GM12873 (cell line): ENCODE results near the gene RPH3AL.

ENCODE experiments used
- TF ChIP-seq, protein P1 (sequence below): IDR thresholded peaks from 2 replicates; pipeline ENCODE4 v1.5.1; 2012; ENCODE audit warnings: low read depth, mild to moderate bottlenecking, moderate library complexity, low read length, control low read depth; ENCODE audit not compliant: insufficient read depth; ENCODE audit errors: missing control alignments

Gene RPH3AL

DNA sequence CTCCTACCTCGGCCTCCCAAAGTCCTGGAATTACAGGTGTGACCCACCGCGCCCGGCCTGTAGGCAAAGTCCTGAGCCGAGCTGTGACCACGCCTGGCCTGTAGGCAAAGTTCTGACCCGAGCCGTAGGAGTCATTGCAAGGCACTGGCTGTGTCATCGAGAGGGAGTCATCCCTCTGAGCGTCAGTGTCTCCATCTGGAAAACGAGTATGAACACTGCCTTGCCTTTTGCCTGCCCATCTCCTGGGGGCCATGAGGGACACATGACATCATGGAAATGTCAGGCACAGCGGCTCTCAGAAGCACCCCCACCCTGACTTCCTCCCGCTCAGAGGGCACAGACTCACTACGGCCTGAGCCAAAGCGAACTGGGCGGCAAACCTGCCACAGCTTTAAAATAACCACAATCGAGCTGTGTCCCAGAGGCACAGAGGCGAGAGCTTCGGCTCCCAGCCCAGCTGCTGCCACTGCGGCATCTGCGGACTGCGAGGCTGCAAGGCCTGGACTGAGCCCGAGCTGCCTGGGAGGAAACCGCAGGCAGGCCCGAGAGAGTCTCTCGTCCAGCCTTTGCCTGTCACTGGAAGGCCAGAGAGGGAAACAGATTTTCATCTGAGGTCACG, 50.8 kb downstream of the RPH3AL start:
- TF ChIP-seq, protein P1, sequence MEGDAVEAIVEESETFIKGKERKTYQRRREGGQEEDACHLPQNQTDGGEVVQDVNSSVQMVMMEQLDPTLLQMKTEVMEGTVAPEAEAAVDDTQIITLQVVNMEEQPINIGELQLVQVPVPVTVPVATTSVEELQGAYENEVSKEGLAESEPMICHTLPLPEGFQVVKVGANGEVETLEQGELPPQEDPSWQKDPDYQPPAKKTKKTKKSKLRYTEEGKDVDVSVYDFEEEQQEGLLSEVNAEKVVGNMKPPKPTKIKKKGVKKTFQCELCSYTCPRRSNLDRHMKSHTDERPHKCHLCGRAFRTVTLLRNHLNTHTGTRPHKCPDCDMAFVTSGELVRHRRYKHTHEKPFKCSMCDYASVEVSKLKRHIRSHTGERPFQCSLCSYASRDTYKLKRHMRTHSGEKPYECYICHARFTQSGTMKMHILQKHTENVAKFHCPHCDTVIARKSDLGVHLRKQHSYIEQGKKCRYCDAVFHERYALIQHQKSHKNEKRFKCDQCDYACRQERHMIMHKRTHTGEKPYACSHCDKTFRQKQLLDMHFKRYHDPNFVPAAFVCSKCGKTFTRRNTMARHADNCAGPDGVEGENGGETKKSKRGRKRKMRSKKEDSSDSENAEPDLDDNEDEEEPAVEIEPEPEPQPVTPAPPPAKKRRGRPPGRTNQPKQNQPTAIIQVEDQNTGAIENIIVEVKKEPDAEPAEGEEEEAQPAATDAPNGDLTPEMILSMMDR, result no peak

DNA sequence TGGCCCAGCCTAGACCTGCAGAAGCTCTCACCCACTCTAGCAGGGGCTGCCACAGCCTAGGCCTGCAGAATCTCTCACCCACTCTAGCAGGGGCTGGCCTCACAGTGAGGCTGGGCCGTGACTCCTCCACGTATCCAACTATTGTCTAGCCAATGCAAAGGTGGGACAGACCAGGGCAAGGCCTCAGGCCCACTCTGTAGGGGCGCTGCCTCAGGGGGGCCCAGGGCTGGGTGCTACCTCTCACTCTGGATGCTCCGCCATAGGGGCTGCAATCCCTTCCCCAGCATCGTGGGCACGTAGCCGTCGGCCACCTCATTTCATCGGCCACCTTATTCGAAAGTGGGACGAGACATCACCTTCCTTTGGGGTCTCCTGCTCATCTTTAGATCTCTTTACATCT, 51.7 kb downstream of the RPH3AL start:
- TF ChIP-seq, protein P1, result no peak

GRCh38 chr17:299546-299945, 53.1 kb downstream of the RPH3AL start:
- TF ChIP-seq, protein P1, result no peak

- TF ChIP-seq, protein P1, result no peak
Measured at GRCh38 chr17:298791-299450, 53.7 kb downstream of the RPH3AL start.

- TF ChIP-seq, protein P1, result no peak
Measured at GRCh38 chr17:297758-298157, 54.8 kb downstream of the RPH3AL start.

- TF ChIP-seq, protein P1, result no peak
Measured at GRCh38 chr17:296906-297690, 55.5 kb downstream of the RPH3AL start.

- TF ChIP-seq, protein P1, result no peak
Measured at GRCh38 chr17:296379-296778, 56.2 kb downstream of the RPH3AL start.
